Thyroid gland (tissue), 4 donors: ENCODE measurements around the gene OPN1SW. TPM values are rescaled to one million over a fixed set of nuclear protein-coding genes. Genes with fewer than 3 reads are reported as not detected.
A peak's percentile ranks its signal among the peaks of the same experiment; 100 is the strongest.

Source experiments
- DNase-seq, 2 donors: peaks; one replicate each; pipeline ENCODE4 v3.0.0-alpha.2; 2019
- H3K27ac ChIP-seq, 3 donors: fragments of 200-600 bp; sonication (generic); 1 replicate in 2 of 3; 2 replicates in 1 of 3; pipeline ENCODE4 v1.5.1; 2016 to 2019; ENCODE audit warnings: mild to moderate bottlenecking in 1 of 3, moderate library complexity in 1 of 3
- H3K27me3 ChIP-seq: fragments of 200-600 bp; sonication (generic); one replicate; pipeline ENCODE4 v1.5.1; 2019
- H3K36me3 ChIP-seq, 2 donors: fragments of 200-600 bp; sonication (generic); one replicate each; pipeline ENCODE4 v1.5.1; 2016 to 2019
- H3K4me1 ChIP-seq, 2 donors: fragments of 200-600 bp; sonication (generic); one replicate each; pipeline ENCODE4 v1.5.1; 2017 to 2019
- H3K4me3 ChIP-seq, 3 donors: fragments of 200-600 bp; sonication (generic); replicated peaks in 1 of 3; 1 replicate in 2 of 3; 2 replicates in 1 of 3; pipeline ENCODE4 v1.5.1; 2016; ENCODE audit warnings: mild to moderate bottlenecking in 1 of 3
- H3K9me3 ChIP-seq: fragments of 200-600 bp; sonication (generic); one replicate; pipeline ENCODE4 v1.5.1; 2017
- POLR2A ChIP-seq, 2 donors: fragments of 450-650 bp; IDR thresholded peaks; one replicate each; pipeline ENCODE4 v1.6.1; 2017; ENCODE audit warnings: antibody characterized with exemption in 2 of 2, mild to moderate bottlenecking in 2 of 2, moderate library complexity in 1 of 2
- WGBS, 2 donors: methylation state at CpG; one replicate each; pipeline ENCODE4 v1.1.5; 2017; 5-methylcytosine and 5-hydroxymethylcytosine counted together
- intact Hi-C: fragments of 100-400 bp; cut with DNase I; formaldehyde crosslinking; loops from one replicate; pipeline ENCODE4 v1.15.1; 2023
- total RNA-seq, 4 donors: library from RNA; depleted of rRNA; stranded (reverse); fragments of >200 nt; gene quantifications; one replicate each; pipeline ENCODE4 v1.2.3, GENCODE V29; 2016
- TF ChIP-seq, protein P1 (sequence below), 6 experiments: fragments of 200-600 bp in 3 of 6; fragments of 450-650 bp in 3 of 6; sonication (generic) in 3 of 6; IDR thresholded peaks; one replicate each; pipeline ENCODE4 v1.5.1; 2016 to 2019; ENCODE audit warnings: antibody characterized with exemption in 6 of 6, mild to moderate bottlenecking in 2 of 6, inconsistent platforms in 1 of 6, moderate library complexity in 1 of 6

The OPN1SW gene
- total RNA-seq, 4 donors from 2014 or later, result not detected

- TF ChIP-seq, protein P1, sequence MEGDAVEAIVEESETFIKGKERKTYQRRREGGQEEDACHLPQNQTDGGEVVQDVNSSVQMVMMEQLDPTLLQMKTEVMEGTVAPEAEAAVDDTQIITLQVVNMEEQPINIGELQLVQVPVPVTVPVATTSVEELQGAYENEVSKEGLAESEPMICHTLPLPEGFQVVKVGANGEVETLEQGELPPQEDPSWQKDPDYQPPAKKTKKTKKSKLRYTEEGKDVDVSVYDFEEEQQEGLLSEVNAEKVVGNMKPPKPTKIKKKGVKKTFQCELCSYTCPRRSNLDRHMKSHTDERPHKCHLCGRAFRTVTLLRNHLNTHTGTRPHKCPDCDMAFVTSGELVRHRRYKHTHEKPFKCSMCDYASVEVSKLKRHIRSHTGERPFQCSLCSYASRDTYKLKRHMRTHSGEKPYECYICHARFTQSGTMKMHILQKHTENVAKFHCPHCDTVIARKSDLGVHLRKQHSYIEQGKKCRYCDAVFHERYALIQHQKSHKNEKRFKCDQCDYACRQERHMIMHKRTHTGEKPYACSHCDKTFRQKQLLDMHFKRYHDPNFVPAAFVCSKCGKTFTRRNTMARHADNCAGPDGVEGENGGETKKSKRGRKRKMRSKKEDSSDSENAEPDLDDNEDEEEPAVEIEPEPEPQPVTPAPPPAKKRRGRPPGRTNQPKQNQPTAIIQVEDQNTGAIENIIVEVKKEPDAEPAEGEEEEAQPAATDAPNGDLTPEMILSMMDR (IDR thresholded peaks at IDR 0.05), result no peak
- TF ChIP-seq POLR2A (IDR thresholded peaks at IDR 0.05), result peak; percentile 18 to 93
- no peaks in the 10 kb centered on the region for H3K36me3 ChIP-seq
- H3K4me1 ChIP-seq, result peaks cover 19 to 27% of the 10 kb centered on the region in 2 donors
- 0% methylated on average over 16 to 28 of the region's 74 CpGs for WGBS, 2 donors
- intact Hi-C loops, result loop anchor here (10.0 kb wide), 1 partner anchor 125 kb away; the partner anchor contains the start of gene ATP6V1F
- H3K4me3 ChIP-seq, result peak within 1 kb of the TSS; percentile 84 to 96 (median 91)
- DNase-seq, result peak; percentile 98 to 99
- H3K27ac ChIP-seq, result peak within 1 kb of the TSS; percentile 76 to 90 (median 90)
- no peaks in the 10 kb centered on the region for H3K9me3 ChIP-seq
- H3K27me3 ChIP-seq, result no peaks in the 10 kb centered on the region
Measured at GRCh38 chr7:128739048-128739962, 36.3 kb downstream of the OPN1SW start, which contains the start of gene CALU. TSS of gene CALU (plus strand) at chr7:128739359. CDS start at chr7:128748584, 9,225 bp downstream.

DNA sequence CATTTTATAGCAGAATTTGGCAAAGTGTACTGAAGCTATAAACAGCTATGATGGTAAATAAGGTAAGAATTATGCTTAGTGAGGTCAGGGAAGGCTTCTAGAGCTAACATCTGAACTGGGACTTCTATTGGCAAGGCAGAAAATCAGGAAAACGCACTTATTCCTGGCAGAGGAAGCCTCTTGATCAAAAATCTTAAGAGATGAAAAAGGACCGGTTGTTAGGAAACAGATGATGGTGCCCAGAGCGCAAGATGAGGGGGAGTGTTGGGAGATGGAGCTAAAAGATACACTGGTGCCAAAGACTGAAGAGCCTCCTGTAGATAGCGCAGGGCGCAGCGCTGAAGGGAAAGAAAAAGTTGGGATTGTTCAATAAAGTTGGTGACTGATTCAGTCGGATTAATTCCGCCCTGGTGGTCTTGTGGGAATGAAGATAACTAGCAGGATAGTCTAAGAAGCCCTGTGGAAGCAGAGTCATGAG lies 37.0 kb downstream of the OPN1SW start:
- TF ChIP-seq, protein P1 (IDR thresholded peaks at IDR 0.05), result no peak
- no peak for TF ChIP-seq POLR2A (IDR thresholded peaks at IDR 0.05)
- peaks cover 19 to 23% of the 10 kb centered on the region in 2 donors for H3K4me1 ChIP-seq
- no peaks in the 10 kb centered on the region for H3K9me3 ChIP-seq
- peak overlapping the region; percentile 42 to 90 (median 90) for H3K27ac ChIP-seq
- no peaks in the 10 kb centered on the region for H3K36me3 ChIP-seq
- DNase-seq, result no peak
- 3% methylated on average over 8 of the region's 8 CpGs for WGBS, 2 donors
- intact Hi-C loops, result loop anchor here (10.0 kb wide), 1 partner anchor 126 kb away; the partner anchor contains the start of gene ATP6V1F
- H3K27me3 ChIP-seq, result no peaks in the 10 kb centered on the region
- H3K4me3 ChIP-seq, result peak overlapping the region; percentile 8 to 96 (median 91)

DNA sequence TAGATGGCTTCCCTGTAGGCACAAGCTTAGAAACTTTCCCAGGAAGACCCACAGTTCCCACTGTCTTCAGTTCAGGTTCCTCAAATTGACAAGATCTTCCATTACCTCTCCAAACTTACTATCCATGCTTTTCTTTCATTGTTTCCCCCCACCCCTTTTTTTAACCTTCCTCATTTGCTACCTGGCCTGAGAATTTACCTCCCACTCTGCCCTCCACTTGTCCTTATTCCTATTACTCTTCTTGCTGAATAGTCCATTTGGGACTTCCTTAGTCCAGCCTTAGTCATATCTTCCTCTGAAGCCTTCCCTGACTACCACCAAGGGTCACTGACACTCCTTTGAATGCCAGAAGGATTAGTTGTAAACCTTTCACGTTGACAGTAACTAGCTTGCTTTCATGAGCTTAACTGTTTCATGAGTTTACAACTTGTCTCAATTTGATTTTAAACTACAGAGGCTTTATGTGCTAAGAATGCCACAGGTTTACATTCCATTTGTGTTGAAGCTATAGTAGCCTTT lies 37.7 kb downstream of the OPN1SW start:
- H3K27ac ChIP-seq, result peak overlapping the region in 1 of 3 donors; percentile 90
- no peaks in the 10 kb centered on the region for H3K27me3 ChIP-seq
- no peaks in the 10 kb centered on the region for H3K36me3 ChIP-seq
- TF ChIP-seq, protein P1 (IDR thresholded peaks at IDR 0.05), result no peak
- no peak for TF ChIP-seq POLR2A (IDR thresholded peaks at IDR 0.05)
- no peak for DNase-seq
- H3K4me1 ChIP-seq, result peaks cover 19 to 23% of the 10 kb centered on the region in 2 donors
- no peaks in the 10 kb centered on the region for H3K9me3 ChIP-seq
- 38 to 42% methylated on average over 1 of the region's 1 CpG for WGBS, 2 donors
- intact Hi-C loops, result loop anchor here (10.0 kb wide), 1 partner anchor 127 kb away; the partner anchor contains the start of gene ATP6V1F
- no peak overlapping the region for H3K4me3 ChIP-seq

- H3K36me3 ChIP-seq, result no peaks in the 10 kb centered on the region
- no peak for DNase-seq
- intact Hi-C loops, result loop anchor here (10.0 kb wide), 1 partner anchor 127 kb away; the partner anchor contains the start of gene ATP6V1F
- H3K27me3 ChIP-seq, result no peaks in the 10 kb centered on the region
- H3K4me3 ChIP-seq, result no peak overlapping the region
- H3K9me3 ChIP-seq, result no peaks in the 10 kb centered on the region
- H3K27ac ChIP-seq, result no peak overlapping the region
- H3K4me1 ChIP-seq, result peaks cover 19 to 23% of the 10 kb centered on the region in 2 donors
- TF ChIP-seq POLR2A (IDR thresholded peaks at IDR 0.05), result no peak
- TF ChIP-seq, protein P1 (IDR thresholded peaks at IDR 0.05), result no peak
- 92 to 94% methylated on average over 4 of the region's 4 CpGs for WGBS, 2 donors
Measured at GRCh38 chr7:128737441-128737840, 38.2 kb downstream of the OPN1SW start.
